OCI-LY7 (cell line): ENCODE results near the gene EGFL8.

Experiments
- EZH2phosphoT487 ChIP-seq: fragments of 200-600 bp; sonication (generic); IDR thresholded peaks from 2 replicates; pipeline ENCODE4 v1.6.1; 2018; ENCODE audit warnings: low read depth, borderline replicate concordance, mild to moderate bottlenecking, mixed run types, antibody characterized with exemption, low read length, moderate library complexity, mixed read lengths
- TF ChIP-seq, protein P1 (sequence below): fragments of 200-600 bp; sonication (generic); conservative IDR thresholded peaks from 2 replicates; pipeline ENCODE4 v1.5.1; 2014; ENCODE audit warnings: mild to moderate bottlenecking, antibody characterized with exemption, low read length, moderate library complexity, mixed read lengths

DNA sequence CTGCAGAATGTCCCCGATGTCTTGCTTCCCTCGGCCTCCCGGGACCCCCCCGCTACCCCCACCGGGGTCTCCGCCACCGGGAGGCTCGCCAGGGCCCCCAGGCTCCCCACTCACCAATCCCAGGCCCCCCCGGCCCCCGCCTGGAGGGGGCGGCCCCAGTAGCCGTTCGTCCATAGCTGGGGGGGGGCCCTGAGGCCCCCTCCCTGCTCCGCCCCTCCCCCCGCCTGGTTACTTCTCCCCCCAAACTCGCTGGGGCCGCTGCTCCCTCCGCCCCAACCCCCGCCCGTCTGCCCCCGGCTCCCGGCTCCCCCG, 25.3 kb downstream of the EGFL8 start:
- TF ChIP-seq, protein P1, sequence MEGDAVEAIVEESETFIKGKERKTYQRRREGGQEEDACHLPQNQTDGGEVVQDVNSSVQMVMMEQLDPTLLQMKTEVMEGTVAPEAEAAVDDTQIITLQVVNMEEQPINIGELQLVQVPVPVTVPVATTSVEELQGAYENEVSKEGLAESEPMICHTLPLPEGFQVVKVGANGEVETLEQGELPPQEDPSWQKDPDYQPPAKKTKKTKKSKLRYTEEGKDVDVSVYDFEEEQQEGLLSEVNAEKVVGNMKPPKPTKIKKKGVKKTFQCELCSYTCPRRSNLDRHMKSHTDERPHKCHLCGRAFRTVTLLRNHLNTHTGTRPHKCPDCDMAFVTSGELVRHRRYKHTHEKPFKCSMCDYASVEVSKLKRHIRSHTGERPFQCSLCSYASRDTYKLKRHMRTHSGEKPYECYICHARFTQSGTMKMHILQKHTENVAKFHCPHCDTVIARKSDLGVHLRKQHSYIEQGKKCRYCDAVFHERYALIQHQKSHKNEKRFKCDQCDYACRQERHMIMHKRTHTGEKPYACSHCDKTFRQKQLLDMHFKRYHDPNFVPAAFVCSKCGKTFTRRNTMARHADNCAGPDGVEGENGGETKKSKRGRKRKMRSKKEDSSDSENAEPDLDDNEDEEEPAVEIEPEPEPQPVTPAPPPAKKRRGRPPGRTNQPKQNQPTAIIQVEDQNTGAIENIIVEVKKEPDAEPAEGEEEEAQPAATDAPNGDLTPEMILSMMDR, result no peak
- no peak for TF ChIP-seq EZH2phosphoT487
